ENCODE results near the gene NRXN3.
A peak's percentile ranks its signal among the peaks of the same experiment; 100 is the strongest.
"Not testable (repeated sequence)": the region's sequence is repeated elsewhere in the genome, so short reads cannot be mapped to it uniquely, and the experiment has no call there.

NRXN3 gene

GRCh38 chr14:78970677-78971076, 800.5 kb downstream of the NRXN3 start:
- DNase-seq = no peak

- no peak for DNase-seq
These were observed 802.3 kb downstream of the NRXN3 start for GRCh38 chr14:78972440-78972839.

- DNase-seq = no peak
These were observed 804.5 kb downstream of the NRXN3 start for GRCh38 chr14:78974691-78975090.

GRCh38 chr14:78975734-78976133, 805.6 kb downstream of the NRXN3 start:
- DNase-seq = no peak

DNA sequence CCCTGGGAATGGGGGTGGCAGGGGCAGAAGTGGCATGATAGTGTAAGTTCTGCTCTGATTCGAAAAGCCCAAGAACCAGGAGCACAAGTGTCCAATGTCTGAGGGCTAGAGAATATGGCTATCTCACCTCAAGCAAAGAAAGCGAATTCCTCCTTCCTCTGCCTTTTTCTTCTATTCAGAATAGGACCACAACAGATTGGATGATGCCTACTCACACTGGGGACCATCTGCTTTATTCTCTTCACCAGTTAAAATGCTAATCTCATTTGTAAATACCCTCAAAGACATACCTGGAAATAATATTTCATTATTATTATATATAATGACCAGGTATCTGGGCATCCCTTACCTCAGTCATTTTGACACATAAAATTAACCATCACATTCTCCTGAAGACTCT, 808.7 kb downstream of the NRXN3 start:
- DNase-seq = no peak

DNA sequence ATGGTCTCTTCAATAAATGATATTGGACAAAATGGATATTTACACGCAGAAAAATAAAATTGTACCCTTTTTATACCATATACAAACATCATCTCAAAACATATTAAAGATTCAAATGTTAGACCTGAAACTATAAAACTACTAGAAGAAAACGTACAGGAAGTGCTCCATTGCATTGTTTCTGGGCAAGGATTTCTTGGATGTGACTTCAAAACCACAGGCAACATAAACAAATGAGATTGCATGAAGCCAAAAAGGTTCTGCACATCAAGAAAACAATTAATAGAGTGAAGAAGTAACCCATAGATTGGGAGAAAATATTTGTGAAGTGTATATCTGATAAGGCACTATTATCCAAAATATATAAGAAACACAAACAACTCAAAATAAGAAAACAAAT, 812.4 kb downstream of the NRXN3 start:
- DNase-seq = no peak

GRCh38 chr14:78983126-78983525, 813.0 kb downstream of the NRXN3 start:
- DNase-seq = no peak

DNA sequence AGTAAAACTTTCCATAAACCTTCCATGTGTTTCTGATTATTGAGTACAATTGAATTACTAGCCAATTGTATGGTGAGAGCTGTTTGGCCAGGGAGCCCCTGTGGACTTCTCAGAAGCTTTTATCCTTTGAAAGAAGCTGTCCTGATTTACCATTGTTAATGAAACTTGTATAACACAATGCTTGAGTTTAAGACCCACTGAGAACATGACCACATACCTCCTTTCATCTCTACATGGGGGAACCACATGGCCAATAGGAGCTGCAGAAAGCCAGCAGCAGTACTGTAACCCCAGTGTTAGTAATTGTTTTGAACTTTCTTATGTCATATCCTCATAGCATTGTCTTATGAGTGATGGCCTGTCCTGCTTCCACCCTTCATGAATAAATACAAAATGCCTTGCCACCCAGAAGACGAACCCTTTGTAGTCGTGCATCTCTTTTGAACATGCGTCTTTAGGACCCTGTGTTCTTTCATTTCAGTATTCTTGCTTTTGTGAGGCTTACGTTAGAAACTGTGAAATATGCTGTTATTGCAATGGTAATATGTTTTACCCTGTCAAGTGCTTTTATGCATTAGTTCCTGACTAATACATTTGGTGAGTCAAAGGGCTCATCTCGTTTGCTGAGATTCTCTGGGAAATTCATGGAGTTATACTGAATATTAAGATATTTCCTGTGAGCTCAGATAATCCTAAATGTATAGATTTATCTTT, 815.7 kb downstream of the NRXN3 start:
- no peak for DNase-seq

DNA sequence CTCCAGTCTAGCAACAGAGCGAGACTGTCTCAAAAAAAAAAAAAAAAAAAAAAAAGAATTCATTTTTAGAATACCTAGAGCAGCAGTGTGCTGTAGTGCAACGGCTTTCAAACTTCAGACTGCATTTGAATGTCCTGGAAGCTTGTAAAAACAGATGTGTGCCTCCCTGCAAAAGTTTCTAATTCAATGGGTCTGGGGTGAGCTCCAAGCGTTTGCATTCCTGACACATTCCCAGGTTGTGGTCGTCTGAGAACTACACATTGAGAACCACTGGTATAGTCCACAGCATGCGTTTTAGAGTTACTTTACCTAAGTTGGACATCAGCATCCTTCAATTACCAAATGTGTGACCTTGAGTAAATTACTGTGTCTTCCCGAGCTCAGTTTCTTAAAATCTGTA, 816.8 kb downstream of the NRXN3 start:
- no peak for DNase-seq

DNA sequence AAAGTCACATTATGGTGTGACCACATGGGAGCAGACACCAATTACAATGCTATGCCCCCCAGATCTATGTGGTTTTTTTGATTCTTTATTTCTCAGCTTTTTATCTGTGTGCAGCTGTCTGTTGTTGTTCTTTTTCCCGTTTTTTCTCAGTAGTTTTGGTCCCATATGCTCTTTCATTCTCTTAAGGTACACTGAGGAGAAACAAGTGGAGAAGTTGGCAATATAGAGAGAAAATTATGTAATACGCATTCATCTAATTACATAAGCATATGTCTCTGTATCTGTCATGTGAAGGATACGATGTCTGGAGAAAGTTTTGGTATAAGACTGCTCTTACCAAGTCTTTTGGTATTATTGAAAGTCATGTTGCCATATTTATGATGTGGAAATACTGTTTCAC, 819.0 kb downstream of the NRXN3 start:
- no peak for DNase-seq

DNA sequence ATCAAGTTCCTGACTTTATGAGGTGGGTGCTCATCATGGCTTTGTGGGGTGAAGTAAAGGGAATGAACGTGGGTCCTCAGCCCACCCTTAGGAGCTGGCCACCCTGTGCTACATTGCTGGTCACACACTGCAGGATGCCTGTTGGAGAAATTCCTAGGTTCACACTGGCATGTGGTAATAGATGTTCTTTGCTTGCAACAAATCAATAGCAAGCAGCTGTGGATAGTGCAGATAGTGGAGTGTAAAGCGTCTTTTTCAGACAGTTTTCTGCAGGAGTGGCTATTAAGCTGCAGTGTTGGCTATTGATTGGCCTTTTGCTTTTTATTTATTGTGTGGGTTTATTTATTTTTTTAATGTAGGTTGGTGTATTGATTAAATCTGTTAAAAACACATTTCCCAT, 822.7 kb downstream of the NRXN3 start:
- no peak for DNase-seq

DNA sequence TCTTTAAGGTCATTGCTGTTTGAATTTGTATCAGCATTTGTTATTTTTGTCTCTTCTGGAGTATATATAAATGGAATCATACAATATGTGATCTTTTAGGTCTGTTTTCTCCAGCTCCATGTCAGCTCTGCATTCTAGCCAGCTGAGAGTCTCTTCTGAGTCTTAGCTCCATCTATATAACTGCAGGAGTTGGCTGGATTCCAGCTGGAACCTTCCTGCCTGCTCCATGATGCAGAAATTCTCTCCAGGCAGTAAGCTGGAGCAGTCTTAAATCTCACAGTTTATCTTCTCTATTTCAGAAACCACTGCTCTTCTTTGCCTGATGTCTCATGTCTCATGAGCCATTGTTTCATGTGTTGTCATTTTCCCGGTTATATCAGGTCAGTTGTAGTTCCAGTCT, 827.6 kb downstream of the NRXN3 start:
- no peak for DNase-seq

GRCh38 chr14:79009286-79009685, 839.1 kb downstream of the NRXN3 start:
- DNase-seq = no peak

GRCh38 chr14:79011091-79011919, 841.1 kb downstream of the NRXN3 start:
- peak; percentile 2 for DNase-seq

DNA sequence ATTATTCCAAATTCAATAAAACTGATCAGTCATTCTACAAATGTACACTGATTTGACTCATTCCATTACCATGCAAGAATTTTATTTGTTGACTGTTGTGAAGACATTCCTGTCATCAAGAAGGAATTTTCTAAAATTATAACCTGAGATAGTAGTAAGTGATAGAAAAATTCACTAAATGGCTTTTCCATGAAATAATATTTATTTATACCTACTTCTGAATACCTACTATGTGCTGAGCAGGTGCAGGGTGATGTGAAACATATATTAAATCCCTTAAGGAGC, 841.7 kb downstream of the NRXN3 start:
- DNase-seq = no peak

DNA sequence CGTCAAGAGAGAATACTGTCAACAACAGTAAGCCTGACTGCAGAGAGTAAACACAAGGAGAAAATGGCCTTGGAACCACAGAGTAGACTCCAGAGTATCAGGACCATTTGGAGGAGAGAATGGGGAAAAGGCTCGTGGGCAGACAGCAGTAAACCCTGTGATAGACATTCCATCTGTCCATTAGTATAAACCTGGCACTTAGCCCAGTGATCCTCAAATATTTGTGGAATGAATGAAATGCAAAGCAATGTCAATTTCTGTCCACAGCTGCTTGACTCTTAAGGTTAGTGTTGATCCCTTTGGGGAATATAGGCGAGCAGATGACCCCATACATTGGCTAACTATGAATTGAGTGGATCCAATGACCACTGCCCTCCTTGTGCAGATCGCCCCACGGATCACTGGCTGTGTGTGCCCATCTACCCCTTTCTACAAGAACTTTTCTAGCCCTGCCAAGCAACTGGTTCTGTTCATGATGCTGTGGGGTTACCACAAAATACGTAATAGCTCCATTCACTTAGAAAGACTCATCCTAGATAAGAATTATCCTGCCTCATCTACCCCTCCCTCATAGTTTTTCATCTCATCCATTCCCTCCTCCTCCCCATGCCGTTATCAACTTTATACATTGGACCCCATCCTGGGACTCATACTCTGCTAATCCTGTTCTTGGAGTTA, 846.8 kb downstream of the NRXN3 start:
- DNase-seq = no peak

GRCh38 chr14:79017561-79017960, 847.4 kb downstream of the NRXN3 start:
- no peak for DNase-seq

DNA sequence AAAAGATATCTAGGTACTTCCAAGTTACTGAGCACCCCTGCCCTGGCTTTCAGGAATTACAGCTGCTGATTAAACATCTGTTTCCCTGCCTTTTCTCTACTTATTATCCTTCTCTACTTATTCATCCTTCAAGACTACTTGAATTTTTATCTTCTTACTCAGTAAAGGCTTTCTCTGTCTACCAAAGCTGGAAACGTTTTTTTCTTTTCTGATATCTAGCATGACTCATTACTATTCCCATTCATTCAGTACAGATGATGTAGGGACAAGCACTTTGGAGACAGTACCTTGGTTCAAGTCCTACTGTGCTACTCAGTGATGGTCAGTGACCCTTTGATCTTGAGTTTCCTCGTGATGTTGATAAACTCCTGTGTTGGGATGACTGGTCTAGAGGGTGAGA, 848.7 kb downstream of the NRXN3 start:
- DNase-seq = no peak

DNA sequence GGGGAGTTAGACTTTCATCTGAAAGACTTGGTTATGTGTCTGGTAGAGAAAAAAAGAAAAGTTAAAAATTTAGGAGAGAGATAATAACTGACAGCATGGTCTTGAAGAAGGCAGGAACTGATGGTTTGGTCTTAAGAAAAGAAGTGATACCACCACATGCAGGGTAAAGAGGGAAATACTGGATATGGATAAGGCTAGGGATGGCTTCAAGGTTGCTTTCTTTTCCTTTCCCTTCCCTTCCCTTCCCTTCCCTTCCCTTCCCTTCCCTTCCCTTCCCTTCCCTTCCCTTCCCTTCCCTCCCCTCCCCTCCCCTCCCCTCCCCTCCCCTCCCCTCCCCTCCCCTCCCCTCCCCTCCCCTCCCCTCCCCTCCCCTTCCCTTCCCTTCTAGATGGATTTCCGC, 849.7 kb downstream of the NRXN3 start:
- DNase-seq = not testable (repeated sequence)

DNA sequence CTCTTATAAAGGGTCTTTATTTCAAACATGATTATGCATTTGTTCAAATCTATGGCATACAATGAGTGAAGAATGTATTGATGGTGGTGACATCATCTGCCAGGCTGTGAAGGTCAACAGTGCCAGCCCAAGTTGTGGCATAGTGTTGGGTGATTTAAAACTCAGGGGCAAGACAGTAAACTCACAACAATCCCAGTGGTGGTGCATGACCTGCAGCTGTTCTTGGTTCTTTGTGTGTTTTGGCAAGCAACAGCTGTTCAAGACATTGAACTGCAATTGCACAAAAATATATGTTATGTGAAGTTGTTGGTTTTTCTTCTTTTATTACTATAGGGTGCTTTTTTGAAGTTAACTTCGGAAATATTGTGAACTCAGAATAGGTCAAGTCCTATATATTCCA, 851.6 kb downstream of the NRXN3 start:
- no peak for DNase-seq

DNA sequence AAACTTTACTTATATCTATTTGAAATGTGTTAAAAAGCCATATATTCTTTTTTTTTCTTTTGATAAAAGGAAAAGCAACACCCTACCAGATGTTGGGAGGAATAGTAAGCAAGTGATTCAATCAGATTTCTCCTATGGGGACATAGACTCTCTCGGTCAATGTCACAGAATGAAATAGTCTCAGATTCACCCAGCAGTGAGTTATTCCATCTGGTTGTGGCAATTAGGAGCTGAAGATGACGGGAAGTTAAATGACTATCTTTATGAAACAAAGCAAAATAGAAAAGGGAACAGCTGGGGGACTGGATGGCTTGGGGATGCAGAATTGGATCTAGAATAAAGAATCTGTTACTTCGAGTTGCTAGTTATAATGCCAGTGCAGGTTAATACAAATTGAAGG, 857.0 kb downstream of the NRXN3 start:
- DNase-seq = no peak

GRCh38 chr14:79028281-79028680, 858.1 kb downstream of the NRXN3 start:
- no peak for DNase-seq

GRCh38 chr14:79036441-79036840, 866.3 kb downstream of the NRXN3 start:
- no peak for DNase-seq

- no peak for DNase-seq
These were observed 866.9 kb downstream of the NRXN3 start for GRCh38 chr14:79037106-79037505.

All from stimulated activated CD4-positive, alpha-beta T cell treated with anti-CD3 and anti-CD28 coated beads, Interleukin-15, amount 100 ng/mL, for 24 hours (primary cell).